Keratinocyte (primary cell): ENCODE results near the gene C11orf86. TPM values are rescaled to one million over a fixed set of nuclear protein-coding genes. Genes with fewer than 3 reads are reported as not detected.
"Not testable (repeated sequence)": the region's sequence is repeated elsewhere in the genome, so short reads cannot be mapped to it uniquely, and the experiment has no call there.

Experiments
- DNase-seq: peaks from one replicate; pipeline ENCODE4 v3.0.0-alpha.2; 2011; ENCODE audit warnings: low read depth, missing footprints, low spot score
- FAIRE-seq: peaks from 2 replicates; lab custom pipeline; 2011; peaks lifted over from hg19 to GRCh38; lab: Jason Lieb, UNC
- H2AFZ ChIP-seq: 2 replicates; pipeline ENCODE4 v1.6.0; 2012; ENCODE audit warnings: low read length, control low read depth, inconsistent platforms; ENCODE audit not compliant: control insufficient read depth
- H3K27ac ChIP-seq: 2 replicates; pipeline ENCODE4 v1.5.1; 2011; ENCODE audit warnings: low read length; ENCODE audit not compliant: control insufficient read depth, insufficient read depth
- H3K27me3 ChIP-seq: 3 replicates; pipeline ENCODE4 v1.6.0; 2011; ENCODE audit warnings: low read length; ENCODE audit not compliant: control insufficient read depth, insufficient read depth; ENCODE audit errors: extremely low read depth
- H3K36me3 ChIP-seq, 2 experiments: 2 replicates in 1 of 2; 3 replicates in 1 of 2; pipeline ENCODE4 v1.5.1; 2011; ENCODE audit warnings: low read length in 2 of 2, mild to moderate bottlenecking in 1 of 2; ENCODE audit not compliant: control insufficient read depth in 2 of 2, insufficient read depth in 2 of 2; ENCODE audit errors: extremely low read depth in 1 of 2
- H3K4me1 ChIP-seq: 3 replicates; pipeline ENCODE4 v1.5.1; 2011; ENCODE audit warnings: low read length; ENCODE audit not compliant: control insufficient read depth, insufficient read depth; ENCODE audit errors: extremely low read depth
- H3K4me2 ChIP-seq: 3 replicates; pipeline ENCODE4 v1.6.0; 2011; ENCODE audit warnings: low read depth, low read length; ENCODE audit not compliant: control insufficient read depth, insufficient read depth; ENCODE audit errors: extremely low read depth
- H3K4me3 ChIP-seq, 3 experiments: fragments of 200-600 bp in 1 of 3; sonication (generic) in 1 of 3; 2 replicates in 2 of 3; 3 replicates in 1 of 3; pipeline ENCODE4 v1.5.1; 2011 to 2016; ENCODE audit warnings: low read length in 3 of 3, mild to moderate bottlenecking in 3 of 3, control low read depth in 2 of 3, inconsistent platforms in 1 of 3, low read depth in 1 of 3, mixed read lengths in 1 of 3, mixed run types in 1 of 3, moderate library complexity in 1 of 3; ENCODE audit not compliant: control insufficient read depth in 2 of 3, insufficient read depth in 2 of 3; ENCODE audit errors: extremely low read depth in 1 of 3
- H3K79me2 ChIP-seq: 2 replicates; pipeline ENCODE4 v1.6.0; 2012; ENCODE audit warnings: low read length; ENCODE audit not compliant: control insufficient read depth, insufficient read depth
- H3K9ac ChIP-seq: 3 replicates; pipeline ENCODE4 v1.6.0; 2011; ENCODE audit warnings: low read length; ENCODE audit not compliant: control insufficient read depth, insufficient read depth; ENCODE audit errors: extremely low read depth
- H3K9me1 ChIP-seq: 3 replicates; pipeline ENCODE4 v1.6.0; 2011; ENCODE audit warnings: low read length; ENCODE audit not compliant: control insufficient read depth, insufficient read depth; ENCODE audit errors: extremely low read depth
- H3K9me3 ChIP-seq: 2 replicates; pipeline ENCODE4 v1.5.1; 2012; ENCODE audit warnings: low read depth, low read length; ENCODE audit not compliant: control insufficient read depth
- H4K20me1 ChIP-seq: 3 replicates; pipeline ENCODE4 v1.6.0; 2011; ENCODE audit warnings: low read length; ENCODE audit not compliant: control insufficient read depth, insufficient read depth; ENCODE audit errors: extremely low read depth
- EZH2 ChIP-seq: IDR thresholded peaks from one replicate; pipeline ENCODE4 v1.6.1; 2012; ENCODE audit warnings: inconsistent platforms, mild to moderate bottlenecking, low read length, moderate library complexity
- dilution Hi-C: fragments of 300-500 bp; cut with MboI; formaldehyde crosslinking; loops from one replicate; pipeline ENCODE4 v1.7.0; 2020; ENCODE audit warnings: low sequenced_read_pairs; ENCODE audit not compliant: extremely low pct_ligation_motif_present
- polyA plus RNA-seq, 5 experiments: library from polyadenylated mRNA; depleted of rRNA in 3 of 5; stranded (reverse) in 3 of 5; stranded (forward) in 1 of 5; unstranded in 1 of 5; fragments of >200 nt; gene quantifications; 1 replicate in 1 of 5; 2 replicates in 3 of 5; 3 replicates in 1 of 5; pipeline versions ENCODE4 v1.2.1 to v1.2.3, GENCODE V29; 2011 to 2012; ENCODE audit warnings: missing spikeins in 2 of 5, low read depth in 1 of 5, low replicate concordance in 1 of 5
- TF ChIP-seq, protein P1 (sequence below), 3 experiments: IDR thresholded peaks in 1 of 3; conservative IDR thresholded peaks in 1 of 3; optimal IDR thresholded peaks in 1 of 3; 2 replicates in 2 of 3; 3 replicates in 1 of 3; pipeline versions ENCODE3 to v1.5.1; 2011; ENCODE audit warnings: low read length in 3 of 3, mild to moderate bottlenecking in 3 of 3, moderate library complexity in 2 of 3, control low read depth in 1 of 3, inconsistent platforms in 1 of 3; ENCODE audit not compliant: insufficient read depth in 2 of 3; ENCODE audit errors: extremely low read depth in 1 of 3

C11orf86 gene
- polyA plus RNA-seq, 1 donor (not counting 4 experiments of a cell fraction or from before 2014, with no cell fraction given): not detected

DNA sequence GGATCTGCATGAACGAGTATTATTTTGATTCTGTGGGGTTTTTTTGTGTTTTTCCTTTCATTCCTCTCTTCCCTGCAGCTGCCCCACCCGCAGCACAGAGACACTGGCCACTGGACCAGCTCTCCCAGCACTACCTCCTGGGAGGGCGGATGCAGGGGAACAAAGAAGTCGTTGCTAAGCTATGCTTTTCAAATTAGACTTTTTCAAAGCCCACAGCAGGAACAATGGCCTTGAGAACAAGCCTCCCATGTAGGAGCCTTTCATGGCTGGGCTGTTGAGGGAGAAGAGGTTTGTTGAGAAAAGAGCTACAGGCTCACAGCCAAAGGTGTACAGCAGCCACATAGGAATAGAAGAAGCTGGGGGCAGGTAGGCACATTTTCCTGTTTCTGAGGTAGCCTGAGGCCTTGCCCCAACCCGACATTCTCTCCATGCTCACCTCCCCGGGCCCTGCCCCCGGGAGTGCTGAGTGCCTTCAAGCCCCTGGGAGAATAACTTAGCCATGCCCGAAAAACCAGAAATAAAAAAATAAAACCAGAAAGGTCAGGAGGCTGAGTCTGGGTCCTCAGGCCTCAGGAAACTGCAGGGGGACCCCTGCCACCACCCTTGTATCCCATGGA lies 27.3 kb downstream of the C11orf86 start:
- no peaks in the 10 kb centered on the region for H3K4me1 ChIP-seq
- FAIRE-seq: no peak
- H3K79me2 ChIP-seq: no peaks in the 10 kb centered on the region
- no peak overlapping the region for H2AFZ ChIP-seq
- no peak overlapping the region for H3K4me2 ChIP-seq
- no peaks in the 10 kb centered on the region for H3K27me3 ChIP-seq
- H3K9ac ChIP-seq: no peak overlapping the region
- no peak overlapping the region for H3K27ac ChIP-seq
- H3K4me3 ChIP-seq: no peak overlapping the region
- dilution Hi-C loops: no loop called here
- no peaks in the 10 kb centered on the region for H3K9me3 ChIP-seq
- H3K9me1 ChIP-seq: no peaks in the 10 kb centered on the region
- H3K36me3 ChIP-seq: no peaks in the 10 kb centered on the region
- H4K20me1 ChIP-seq: no peaks in the 10 kb centered on the region
- TF ChIP-seq, protein P1, sequence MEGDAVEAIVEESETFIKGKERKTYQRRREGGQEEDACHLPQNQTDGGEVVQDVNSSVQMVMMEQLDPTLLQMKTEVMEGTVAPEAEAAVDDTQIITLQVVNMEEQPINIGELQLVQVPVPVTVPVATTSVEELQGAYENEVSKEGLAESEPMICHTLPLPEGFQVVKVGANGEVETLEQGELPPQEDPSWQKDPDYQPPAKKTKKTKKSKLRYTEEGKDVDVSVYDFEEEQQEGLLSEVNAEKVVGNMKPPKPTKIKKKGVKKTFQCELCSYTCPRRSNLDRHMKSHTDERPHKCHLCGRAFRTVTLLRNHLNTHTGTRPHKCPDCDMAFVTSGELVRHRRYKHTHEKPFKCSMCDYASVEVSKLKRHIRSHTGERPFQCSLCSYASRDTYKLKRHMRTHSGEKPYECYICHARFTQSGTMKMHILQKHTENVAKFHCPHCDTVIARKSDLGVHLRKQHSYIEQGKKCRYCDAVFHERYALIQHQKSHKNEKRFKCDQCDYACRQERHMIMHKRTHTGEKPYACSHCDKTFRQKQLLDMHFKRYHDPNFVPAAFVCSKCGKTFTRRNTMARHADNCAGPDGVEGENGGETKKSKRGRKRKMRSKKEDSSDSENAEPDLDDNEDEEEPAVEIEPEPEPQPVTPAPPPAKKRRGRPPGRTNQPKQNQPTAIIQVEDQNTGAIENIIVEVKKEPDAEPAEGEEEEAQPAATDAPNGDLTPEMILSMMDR (optimal IDR thresholded peaks at IDR 0.05 in 1 of 3, IDR thresholded peaks at IDR 0.05 in 1 of 3, conservative IDR thresholded peaks at IDR 0.05 in 1 of 3; ENCODE audit: extremely low read depth in 1 of 3, insufficient read depth in 2 of 3, low read length in 3 of 3): no peak
- no peak for TF ChIP-seq EZH2
- DNase-seq: no peak

DNA sequence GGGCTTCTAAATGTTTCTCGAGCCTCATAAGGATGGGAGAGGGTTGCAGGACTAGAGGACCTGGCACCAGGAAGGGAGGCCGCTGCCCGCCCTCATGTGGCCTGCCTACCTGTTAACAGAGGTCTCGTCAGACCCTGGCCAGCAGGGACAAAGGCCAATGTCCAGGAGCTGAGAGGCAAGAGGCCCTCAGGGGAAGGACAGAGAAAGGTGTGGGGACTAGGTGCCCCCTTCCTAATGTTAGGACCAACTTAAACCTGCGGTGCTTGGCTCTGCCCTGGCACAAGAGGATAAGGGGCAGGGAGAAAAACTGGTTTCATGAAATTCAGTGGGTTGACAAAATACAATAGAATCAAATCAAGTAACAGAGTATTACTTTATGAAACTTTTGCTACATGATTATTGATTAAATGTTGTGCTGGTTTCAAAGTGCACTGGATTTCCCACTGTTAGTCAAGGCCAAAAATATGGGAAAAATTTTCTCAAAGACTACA lies 27.9 kb downstream of the C11orf86 start:
- Histone ChIP-seq H3K4me1 (no peaks in the 10 kb centered on the region), H3K9ac (no peak overlapping the region), H2AFZ (no peak overlapping the region)

DNA sequence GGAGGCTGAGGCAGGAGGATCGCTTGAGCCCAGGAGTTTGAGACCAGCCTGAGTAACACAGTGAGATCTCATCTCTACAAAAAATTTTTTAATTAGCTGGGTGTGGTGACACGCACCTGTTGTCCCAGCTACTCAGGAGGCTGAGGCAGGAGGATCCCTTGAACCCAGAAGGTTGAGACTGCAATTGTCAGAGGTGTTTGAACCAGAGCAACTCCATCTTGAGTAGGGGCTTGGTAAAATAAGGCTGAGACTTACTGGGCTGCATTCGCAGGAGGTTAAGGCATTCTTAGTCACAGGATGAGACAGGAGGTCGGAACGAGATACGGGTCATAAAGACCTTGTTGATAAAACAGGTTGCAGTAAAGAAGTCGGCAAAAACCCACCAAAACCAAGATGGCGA lies 30.1 kb downstream of the C11orf86 start:
- H3K27me3 ChIP-seq, H2AFZ ChIP-seq, dilution Hi-C loops: not testable (repeated sequence)

More for the DNA sequence above, 27.9 kb downstream of the C11orf86 start:
- DNase-seq: no peak
- no peaks in the 10 kb centered on the region for H3K27me3 ChIP-seq
- H3K4me3 ChIP-seq: no peak overlapping the region
- dilution Hi-C loops: no loop called here
- H3K9me1 ChIP-seq: no peaks in the 10 kb centered on the region
- FAIRE-seq: no peak
- H3K9me3 ChIP-seq: no peaks in the 10 kb centered on the region
- H3K27ac ChIP-seq: no peak overlapping the region
- TF ChIP-seq, protein P1 (optimal IDR thresholded peaks at IDR 0.05 in 1 of 3, IDR thresholded peaks at IDR 0.05 in 1 of 3, conservative IDR thresholded peaks at IDR 0.05 in 1 of 3; ENCODE audit: extremely low read depth in 1 of 3, insufficient read depth in 2 of 3, low read length in 3 of 3): no peak
- TF ChIP-seq EZH2: no peak
- H4K20me1 ChIP-seq: no peaks in the 10 kb centered on the region
- H3K79me2 ChIP-seq: no peaks in the 10 kb centered on the region
- no peak overlapping the region for H3K4me2 ChIP-seq
- no peaks in the 10 kb centered on the region for H3K36me3 ChIP-seq

More for the DNA sequence above, 30.1 kb downstream of the C11orf86 start:
- H3K9ac ChIP-seq, H3K79me2 ChIP-seq, H3K4me3 ChIP-seq, H3K4me2 ChIP-seq, H3K27ac ChIP-seq, H3K36me3 ChIP-seq, H4K20me1 ChIP-seq, H3K9me3 ChIP-seq, FAIRE-seq, DNase-seq, H3K4me1 ChIP-seq, H3K9me1 ChIP-seq: not testable (repeated sequence)
